T-helper 1 cell treated with Interleukin-12 subunit alpha and Interleukin-12 subunit beta and Interleukin-4 antibody, amounts not matched to agents 30 ng/mL and 1 ng/mL, for 36 hours (primary cell): ENCODE results near the gene HSH2D. TPM values are rescaled to one million over a fixed set of nuclear protein-coding genes. Genes with fewer than 3 reads are reported as not detected.

Source experiments
- total RNA-seq: library from RNA; stranded (reverse); gene quantifications from 2 replicates; pipeline ENCODE4 v1.2.3, GENCODE V29; 2022

The HSH2D gene
- total RNA-seq, 1 donor from 2014 or later = 60.5 TPM

Other genes with a start within 250 kb of the HSH2D start
- gene CYP4F2, start 245.6 kb upstream of the HSH2D start, total RNA-seq = not detected in 2 replicates
- gene CYP4F11, start 209.2 kb upstream of the HSH2D start, total RNA-seq = not detected in 2 replicates
- gene OR10H4, start 194.7 kb upstream of the HSH2D start, total RNA-seq = not detected in 2 replicates
- gene TPM4, start 67.2 kb upstream of the HSH2D start, total RNA-seq = 565 and 576 TPM in 2 replicates
- gene RAB8A, start 31.8 kb upstream of the HSH2D start, total RNA-seq = 175 and 193 TPM in 2 replicates
- gene CIB3, start 29.8 kb downstream of the HSH2D start, total RNA-seq = not detected in 2 replicates
- gene FAM32A, start 41.7 kb downstream of the HSH2D start, total RNA-seq = 67.4 and 69.3 TPM in 2 replicates
- 142 and 158 TPM in 2 replicates for gene AP1M1, start 54.2 kb downstream of the HSH2D start, total RNA-seq
- gene KLF2, start 181.1 kb downstream of the HSH2D start, total RNA-seq = 175 and 177 TPM in 2 replicates